ENCODE results near the gene GCH1.
A peak's percentile ranks its signal among the peaks of the same experiment; 100 is the strongest.
"Not testable (repeated sequence)": the region's sequence is repeated elsewhere in the genome, so short reads cannot be mapped to it uniquely, and the experiment has no call there.

The GCH1 gene

GRCh38 chr14:54870154-54871090 is 32.2 kb downstream of the GCH1 start:
- FAIRE-seq; DNase-seq (ENCODE audit: low spot score): not testable (repeated sequence)

DNA sequence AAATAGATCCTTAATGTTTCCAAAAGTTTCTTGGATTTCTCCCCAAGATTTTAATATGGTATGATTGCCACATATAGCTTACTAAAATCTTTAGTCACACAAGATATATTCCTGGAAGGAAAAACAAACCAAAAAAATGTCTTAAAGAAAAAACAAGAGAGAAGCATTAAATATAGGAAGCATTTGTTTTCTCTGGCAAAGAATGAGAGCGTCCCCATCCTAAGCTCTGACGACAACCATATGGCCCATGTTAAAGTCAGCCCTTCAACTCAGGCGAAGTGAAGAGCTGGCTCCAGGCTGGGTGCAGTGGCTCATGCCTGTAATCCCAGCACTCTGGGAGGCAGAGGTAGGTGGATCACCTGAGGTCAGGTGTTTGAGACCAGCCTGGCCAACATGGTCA is 35.6 kb downstream of the GCH1 start:
- no peak for FAIRE-seq

DNA sequence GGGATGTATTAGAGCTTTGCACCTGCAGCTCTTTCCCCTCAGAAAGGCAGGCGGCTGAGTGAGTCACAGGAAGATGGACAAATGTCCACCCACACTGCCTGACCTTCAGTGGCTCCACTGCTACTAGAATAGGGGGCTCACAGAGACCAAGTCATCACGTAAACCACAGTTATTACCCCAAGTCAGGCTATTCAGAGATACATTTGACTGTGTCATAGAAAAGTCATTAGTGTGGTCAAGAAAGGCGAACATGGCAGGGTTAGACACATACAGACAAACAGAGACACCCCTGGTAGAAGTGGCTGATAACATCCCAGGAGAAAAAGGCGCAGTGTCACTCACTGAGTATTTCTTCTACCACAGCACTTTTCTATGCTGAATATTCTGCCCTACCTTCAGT is 36.0 kb downstream of the GCH1 start:
- DNase-seq (ENCODE audit: low spot score): peak; percentile 6
- no peak for FAIRE-seq

More for the DNA sequence above, 35.6 kb downstream of the GCH1 start:
- DNase-seq (ENCODE audit: low spot score): no peak

DNA sequence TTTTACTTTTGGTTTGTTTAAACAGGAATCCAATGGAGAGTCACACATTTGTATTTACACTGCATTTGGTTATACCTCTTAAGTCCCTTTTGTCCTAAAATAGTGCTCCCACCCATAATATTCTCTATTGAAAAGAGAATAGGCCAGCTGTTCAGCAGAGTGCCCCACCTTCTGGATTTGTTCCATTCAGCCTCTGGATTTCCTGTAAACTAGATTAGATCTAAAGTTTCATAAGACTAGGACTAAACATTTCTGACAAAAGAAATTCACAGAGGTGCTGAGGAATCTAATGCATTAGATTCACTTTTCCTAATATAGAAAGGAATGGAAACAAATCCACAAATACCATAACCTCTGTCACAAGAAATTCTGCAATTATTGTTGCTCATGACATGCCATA is 38.1 kb downstream of the GCH1 start:
- FAIRE-seq: no peak
- no peak for DNase-seq (ENCODE audit: low spot score)

DNA sequence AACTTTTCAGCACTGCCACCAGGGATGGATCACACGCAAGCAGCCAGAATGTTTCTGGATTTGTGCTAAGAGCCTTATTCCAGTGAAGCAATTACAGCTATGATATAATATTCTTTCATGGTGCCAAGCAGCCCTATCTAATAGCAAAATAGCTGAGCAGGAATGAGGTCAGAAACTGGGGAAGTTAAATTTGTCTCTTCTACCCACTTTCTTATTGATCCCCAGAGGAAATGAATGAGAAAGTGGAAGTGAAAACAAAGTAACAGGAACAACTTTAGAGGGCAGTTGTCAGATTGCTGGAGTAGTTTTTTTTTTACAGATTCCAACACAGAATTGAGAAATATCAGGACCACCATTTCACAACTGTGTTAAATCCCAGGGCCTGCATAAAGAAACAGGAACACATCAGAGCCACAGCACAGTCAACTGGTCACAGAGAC is 44.8 kb downstream of the GCH1 start:
- DNase-seq (ENCODE audit: low spot score) (no peak), FAIRE-seq (no peak)

DNA sequence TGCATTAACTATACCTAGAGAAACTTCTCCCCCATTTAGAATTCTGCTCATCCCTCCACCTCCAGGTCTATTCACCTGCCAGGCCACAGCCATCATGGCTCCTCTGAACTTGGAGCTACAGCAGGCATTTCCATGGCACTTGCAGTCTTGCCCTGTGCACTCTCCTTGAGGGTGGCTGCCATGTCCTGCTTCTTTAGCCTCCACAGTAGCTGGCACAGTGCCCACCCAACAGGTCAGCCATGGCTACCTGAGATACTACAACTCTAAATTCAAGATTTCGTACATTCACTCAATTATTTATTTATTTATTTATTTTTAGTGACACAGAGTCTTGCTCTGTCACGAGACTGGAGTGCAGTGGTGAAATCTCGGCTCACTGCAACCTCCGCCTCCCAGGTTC is 46.5 kb downstream of the GCH1 start:
- no peak for DNase-seq (ENCODE audit: low spot score)
- FAIRE-seq: no peak

DNA sequence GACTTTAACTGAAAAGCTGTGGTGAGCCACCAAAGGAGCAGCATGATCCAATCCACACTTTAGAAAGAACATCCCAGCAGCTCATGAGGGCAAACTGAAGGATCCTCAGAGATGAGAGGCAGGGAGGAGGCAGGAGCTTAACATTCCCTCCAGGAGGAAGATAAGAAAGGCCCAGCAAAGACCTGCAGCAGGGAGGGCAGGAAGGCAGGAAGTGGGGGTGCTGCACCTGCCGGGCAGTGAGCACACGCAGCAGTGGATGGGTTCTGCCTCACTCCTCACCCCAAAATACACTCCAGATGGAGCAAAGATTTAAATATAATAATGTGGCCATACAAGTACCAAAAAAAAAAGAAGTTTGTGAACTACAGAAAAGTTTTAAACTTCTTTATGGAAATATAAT is 48.4 kb downstream of the GCH1 start:
- no peak for DNase-seq (ENCODE audit: low spot score)
- FAIRE-seq: no peak

GRCh38 chr14:54853339-54853738 is 49.3 kb downstream of the GCH1 start:
- DNase-seq (ENCODE audit: low spot score): no peak
- FAIRE-seq: no peak

DNA sequence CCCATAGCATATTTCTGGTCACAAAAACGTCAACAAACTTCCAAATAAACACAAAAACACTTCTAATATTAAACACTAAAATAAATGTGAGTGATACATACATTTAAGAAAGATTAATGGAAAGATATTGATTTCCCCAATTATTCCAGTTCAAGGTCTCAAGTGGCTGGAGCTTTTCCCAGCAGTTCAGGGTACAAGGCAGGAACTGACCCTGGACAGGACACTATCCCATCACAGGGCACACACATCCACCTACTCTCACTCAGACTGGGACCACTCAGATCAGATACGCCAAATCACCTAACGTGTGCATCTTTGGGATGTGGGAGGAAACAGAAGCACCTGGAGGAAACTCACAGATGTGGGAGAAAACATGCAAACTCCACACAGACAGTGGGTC is 50.4 kb downstream of the GCH1 start:
- no peak for DNase-seq (ENCODE audit: low spot score)
- FAIRE-seq: no peak

GRCh38 chr14:54848910-54849309 is 53.7 kb downstream of the GCH1 start:
- FAIRE-seq: no peak
- no peak for DNase-seq (ENCODE audit: low spot score)

DNA sequence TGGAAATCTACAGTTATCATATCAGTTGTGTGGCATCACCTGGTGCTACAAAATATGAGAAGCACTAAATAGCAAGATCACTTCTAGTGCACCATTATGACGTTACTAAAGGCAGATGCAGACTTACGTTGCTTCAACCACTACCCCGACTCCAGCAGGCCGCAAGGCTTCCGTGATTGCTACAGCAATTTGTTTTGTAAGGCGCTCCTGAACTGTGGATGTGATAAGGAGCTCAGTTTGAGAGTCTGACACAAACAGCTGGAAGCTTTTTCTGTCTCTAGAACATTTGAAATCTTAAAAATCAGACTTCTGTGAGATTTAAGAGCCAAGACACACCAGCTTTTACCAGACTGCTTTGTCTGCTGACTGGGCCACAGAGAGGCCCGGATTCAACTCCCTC is 57.0 kb downstream of the GCH1 start:
- FAIRE-seq (no peak), DNase-seq (ENCODE audit: low spot score) (no peak)

- no peak for DNase-seq (ENCODE audit: low spot score)
- FAIRE-seq: no peak
These were observed 58.1 kb downstream of the GCH1 start for GRCh38 chr14:54844479-54844878.

DNA sequence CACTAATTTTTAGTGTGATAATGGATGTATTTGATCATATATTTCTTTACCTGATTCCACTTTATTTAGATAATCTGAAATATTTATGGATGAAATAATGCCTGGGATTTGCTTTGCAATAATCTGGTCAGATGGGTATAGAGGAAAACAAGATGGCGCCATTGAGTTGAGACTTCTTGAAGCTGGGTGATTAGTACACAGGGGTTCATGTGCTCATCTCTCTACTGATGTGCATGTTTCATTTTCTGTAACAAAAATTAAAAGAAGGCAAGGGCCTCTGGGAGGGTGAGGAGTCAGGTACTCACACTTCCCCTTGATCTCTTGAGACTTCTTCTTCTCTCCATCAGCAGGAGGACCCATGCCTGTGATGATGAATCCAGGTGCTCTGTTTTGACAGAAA is 61.8 kb downstream of the GCH1 start:
- FAIRE-seq (no peak), DNase-seq (ENCODE audit: low spot score) (no peak)

GRCh38 chr14:54840336-54840735 is 62.3 kb downstream of the GCH1 start:
- no peak for FAIRE-seq
- DNase-seq (ENCODE audit: low spot score): no peak

DNA sequence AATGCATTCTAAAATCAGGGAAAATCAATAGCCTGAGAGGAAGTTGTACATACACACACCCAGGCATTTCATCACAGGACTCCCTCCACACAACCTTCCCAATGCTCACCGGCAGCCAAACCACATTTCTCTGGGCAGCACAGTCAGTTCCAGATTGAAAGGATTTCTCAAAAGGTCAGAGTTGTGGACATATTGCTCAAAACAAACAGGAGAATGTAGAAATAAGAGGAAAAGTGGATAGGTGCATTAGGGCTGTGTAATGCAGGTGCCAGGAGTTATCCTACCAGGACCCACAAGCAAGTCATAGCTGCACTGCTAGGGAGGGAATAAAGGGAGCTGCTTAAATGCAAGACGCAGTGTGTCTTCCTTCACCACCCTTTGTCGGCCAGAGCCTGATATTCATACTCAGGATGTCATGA is 62.9 kb downstream of the GCH1 start:
- FAIRE-seq: no peak

GRCh38 chr14:54838931-54839512 is 63.6 kb downstream of the GCH1 start:
- DNase-seq (ENCODE audit: low spot score) (no peak), FAIRE-seq (no peak)

More for the DNA sequence above, 62.9 kb downstream of the GCH1 start:
- no peak for DNase-seq (ENCODE audit: low spot score)

GRCh38 chr14:54837508-54838149 is 65.0 kb downstream of the GCH1 start:
- FAIRE-seq: no peak
- DNase-seq (ENCODE audit: low spot score): no peak

- DNase-seq (ENCODE audit: low spot score) (no peak), FAIRE-seq (no peak)
These were observed 66.4 kb downstream of the GCH1 start for GRCh38 chr14:54836231-54836630.

- FAIRE-seq: no peak
- no peak for DNase-seq (ENCODE audit: low spot score)
These were observed 67.9 kb downstream of the GCH1 start for GRCh38 chr14:54834727-54835126.

DNA sequence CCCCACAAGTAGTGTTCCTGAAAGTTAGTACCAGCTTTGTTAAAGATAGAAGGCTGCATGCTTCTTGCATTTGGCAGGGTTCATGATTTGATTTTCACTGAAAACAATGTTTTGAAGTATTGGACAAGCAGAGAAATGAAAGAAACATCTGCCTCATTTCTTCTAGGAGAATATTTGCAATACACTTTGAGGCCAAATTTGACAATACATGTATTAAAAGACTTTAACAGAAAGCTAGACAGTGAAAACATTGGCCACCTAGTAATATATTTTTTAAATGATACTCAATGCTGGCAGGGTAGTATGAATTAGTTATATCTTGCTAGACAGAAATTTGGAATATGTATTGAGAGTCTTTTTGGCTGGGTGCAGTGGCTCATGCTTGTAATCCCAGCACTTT is 68.5 kb downstream of the GCH1 start:
- no peak for FAIRE-seq
- DNase-seq (ENCODE audit: low spot score): no peak

- DNase-seq (ENCODE audit: low spot score): no peak
- no peak for FAIRE-seq
These were observed 72.0 kb downstream of the GCH1 start for GRCh38 chr14:54830650-54831049.

- DNase-seq (ENCODE audit: low spot score): no peak
These were observed 73.0 kb downstream of the GCH1 start for GRCh38 chr14:54829486-54830224.

More at GRCh38 chr14:54829486-54830224, 73.0 kb downstream of the GCH1 start:
- no peak for FAIRE-seq

Data from RCC 7860 (cell line).